A549 (cell line): ENCODE data around the gene TRIM27. TPM values are rescaled to one million over a fixed set of nuclear protein-coding genes. Genes with fewer than 3 reads are reported as not detected.
"Not testable (repeated sequence)": the region's sequence is repeated elsewhere in the genome, so short reads cannot be mapped to it uniquely, and the experiment has no call there.

Source experiments
- ATAC-seq, 2 experiments: fragments of 200-7000 bp in 1 of 2; fragments of >200 bp in 1 of 2; cut with Nextera tagmentation in 1 of 2; cut with Tn5 transposase in 1 of 2; 3 replicates each; pipeline versions ENCODE4 v1.8.0 to v1.9.1; 2018 to 2020; ENCODE audit warnings: mild to moderate bottlenecking in 1 of 2, moderate library complexity in 1 of 2
- CTCF ChIA-PET: fragments of 300-600 bp; sonication (Branson Sonifier 250); formaldehyde crosslinking; extraction: SDS; loops from one replicate; lab custom pipeline; 2021; ENCODE audit warnings: antibody characterized with exemption, inconsistent platforms; lab: Yijun Ruan, JAX
- POLR2A ChIA-PET: fragments of 350-600 bp; formaldehyde crosslinking; extraction: SDS; loops from one replicate; lab custom pipeline; 2021; ENCODE audit warnings: antibody characterized with exemption, inconsistent platforms; lab: Yijun Ruan, JAX
- DNase-seq, 2 experiments: peaks; one replicate each; pipeline versions ENCODE4 v3.0.0 to v3.0.0-alpha.2; 2011 to 2016; ENCODE audit warnings: low read depth in 1 of 2, low spot score in 1 of 2
- FAIRE-seq: peaks from 2 replicates; lab custom pipeline; 2011; peaks lifted over from hg19 to GRCh38; lab: Jason Lieb, UNC
- H3K27ac ChIP-seq, 2 experiments: fragments of >200 bp; sonication (Bioruptor Twin); formaldehyde crosslinking; 3 replicates each; pipeline ENCODE4 v1.5.1; 2016 to 2017
- H3K4me1 ChIP-seq: fragments of >200 bp; sonication (Bioruptor Twin); formaldehyde crosslinking; 3 replicates; pipeline ENCODE4 v1.6.1; 2016
- H3K4me2 ChIP-seq: fragments of >200 bp; sonication (Bioruptor Twin); formaldehyde crosslinking; 3 replicates; pipeline ENCODE4 v1.6.1; 2016
- H3K4me3 ChIP-seq: fragments of >200 bp; sonication (Bioruptor Twin); formaldehyde crosslinking; 3 replicates; pipeline ENCODE4 v1.5.1; 2016
- H3K9me3 ChIP-seq: fragments of >200 bp; sonication (Bioruptor Twin); formaldehyde crosslinking; 3 replicates; pipeline ENCODE4 v1.6.1; 2016
- BHLHE40 ChIP-seq: IDR thresholded peaks from 2 replicates; pipeline ENCODE4 v1.6.1; 2012; ENCODE audit warnings: low read depth, low read length, inconsistent platforms
- CBX2 ChIP-seq: fragments of 200-600 bp; sonication (generic); IDR thresholded peaks from 2 replicates; pipeline ENCODE4 v1.6.1; 2016; ENCODE audit warnings: low read depth, mild to moderate bottlenecking, borderline replicate concordance
- CBX8 ChIP-seq: fragments of 200-600 bp; sonication (generic); IDR thresholded peaks from 2 replicates; pipeline ENCODE4 v1.6.1; 2016
- CHD4 ChIP-seq: fragments of 200-600 bp; sonication (generic); IDR thresholded peaks from 2 replicates; pipeline ENCODE4 v1.6.1; 2016; ENCODE audit warnings: antibody characterized with exemption, mild to moderate bottlenecking, borderline replicate concordance
- E2F6 ChIP-seq: IDR thresholded peaks from 2 replicates; pipeline ENCODE4 v1.6.1; 2012; ENCODE audit warnings: low read depth, borderline replicate concordance
- EHF ChIP-seq: fragments of 250-450 bp; sonication (Bioruptor Pico); IDR thresholded peaks from 2 replicates; pipeline ENCODE4 v1.5.0; 2020; ENCODE audit warnings: mild to moderate bottlenecking
- EHMT2 ChIP-seq: fragments of 200-600 bp; sonication (generic); IDR thresholded peaks from 2 replicates; pipeline ENCODE4 v1.6.1; 2016; ENCODE audit warnings: antibody characterized with exemption, low read depth, mild to moderate bottlenecking, moderate library complexity
- ELK1 ChIP-seq: fragments of 150-350 bp; IDR thresholded peaks from 2 replicates; pipeline ENCODE4 v1.6.1; 2014; ENCODE audit warnings: low read depth, mild to moderate bottlenecking, low read length
- ESRRA ChIP-seq: fragments of 150-350 bp; IDR thresholded peaks from 2 replicates; pipeline ENCODE4 v1.6.1; 2014; ENCODE audit warnings: mild to moderate bottlenecking, low read length, borderline replicate concordance
- HEYL ChIP-seq: fragments of 250-450 bp; sonication (Bioruptor Pico); IDR thresholded peaks from 2 replicates; pipeline ENCODE4 v1.8.0; 2021; ENCODE audit warnings: mild to moderate bottlenecking, moderate library complexity
- HOXB13 ChIP-seq: fragments of 250-450 bp; sonication (Bioruptor Pico); IDR thresholded peaks from 2 replicates; pipeline ENCODE4 v1.5.0; 2020; ENCODE audit warnings: low read depth, mild to moderate bottlenecking, moderate library complexity
- JUN ChIP-seq, 2 experiments: fragments of >200 bp; sonication (Bioruptor Twin); formaldehyde crosslinking; IDR thresholded peaks; 2 replicates in 1 of 2; 3 replicates in 1 of 2; pipeline ENCODE4 v1.6.1; 2016 to 2017
- JUNB ChIP-seq: fragments of >200 bp; sonication (Bioruptor Twin); formaldehyde crosslinking; IDR thresholded peaks from 2 replicates; pipeline ENCODE4 v1.6.1; 2016
- MAFK ChIP-seq: fragments of 450-650 bp; IDR thresholded peaks from 2 replicates; pipeline ENCODE4 v1.6.1; 2014; ENCODE audit not compliant: partially characterized antibody
- MYC ChIP-seq: IDR thresholded peaks from 2 replicates; pipeline ENCODE4 v1.6.1; 2012; ENCODE audit warnings: mild to moderate bottlenecking, inconsistent platforms, low read length, improper control_type of control experiment, borderline replicate concordance
- PBX3 ChIP-seq: IDR thresholded peaks from 2 replicates; pipeline ENCODE4 v1.6.1; 2012
- PHF8 ChIP-seq: fragments of 200-600 bp; sonication (generic); IDR thresholded peaks from 2 replicates; pipeline ENCODE4 v1.6.1; 2016; ENCODE audit warnings: low read depth, mild to moderate bottlenecking, antibody characterized with exemption, moderate library complexity, borderline replicate concordance
- POLR2A ChIP-seq: IDR thresholded peaks from 2 replicates; pipeline ENCODE4 v1.6.1; 2012; ENCODE audit warnings: mild to moderate bottlenecking, low read length
- POLR2AphosphoS2 ChIP-seq: conservative IDR thresholded peaks from 2 replicates; pipeline ENCODE4 v1.6.1; 2012; ENCODE audit warnings: low read length, improper control_type of control experiment, inconsistent platforms
- RARB ChIP-seq: fragments of 250-450 bp; sonication (Bioruptor Pico); IDR thresholded peaks from 2 replicates; pipeline ENCODE4 v1.8.0; 2021; ENCODE audit warnings: mild to moderate bottlenecking, moderate library complexity
- RNF2 ChIP-seq: fragments of 200-600 bp; sonication (generic); IDR thresholded peaks from 2 replicates; pipeline ENCODE4 v1.6.1; 2016; ENCODE audit warnings: low read depth, mild to moderate bottlenecking, antibody characterized with exemption, moderate library complexity, borderline replicate concordance
- SREBF2 ChIP-seq: fragments of 450-650 bp; IDR thresholded peaks from 2 replicates; pipeline ENCODE4 v1.6.1; 2014; ENCODE audit warnings: mild to moderate bottlenecking, moderate library complexity
- TFCP2L1 ChIP-seq: fragments of 250-450 bp; sonication (Bioruptor Pico); IDR thresholded peaks from 2 replicates; pipeline ENCODE4 v1.5.0; 2021; ENCODE audit warnings: mild to moderate bottlenecking
- TP53 ChIP-seq: fragments of 250-450 bp; sonication (Bioruptor Pico); IDR thresholded peaks from 2 replicates; pipeline ENCODE4 v1.5.0; 2021; ENCODE audit warnings: mild to moderate bottlenecking, moderate library complexity
- USF2 ChIP-seq: fragments of 450-650 bp; IDR thresholded peaks from 2 replicates; pipeline ENCODE4 v1.6.1; 2014; ENCODE audit warnings: antibody characterized with exemption
- ZNF302 ChIP-seq: fragments of 250-450 bp; sonication (Bioruptor Pico); IDR thresholded peaks from 2 replicates; pipeline ENCODE4 v1.9.0; 2021; ENCODE audit warnings: inconsistent platforms, mild to moderate bottlenecking, moderate library complexity
- WGBS: methylation state at CpG from one replicate; pipeline ENCODE4 v1.1.6; 2017; ENCODE audit errors: missing lambda C conversion rate; 5-methylcytosine and 5-hydroxymethylcytosine counted together
- polyA plus RNA-seq, 4 experiments: library from polyadenylated mRNA; depleted of rRNA in 3 of 4; stranded (reverse); fragments of >200 nt; fragmentation: RNase III in 1 of 4; extraction: RNeasy Plus Mini Kit Qiagen cat#74134 plus additional on column Dnase treatment in 1 of 4; gene quantifications; 2 replicates in 3 of 4; 3 replicates in 1 of 4; pipeline ENCODE4 v1.2.3, GENCODE V29; 2011 to 2017

TRIM27 gene
- polyA plus RNA-seq, 2 of the 4 experiments (the other 2 are of a cell fraction) = 27.8 to 50.1 TPM

- 71% methylated on average over 7 of the region's 7 CpGs for WGBS
- FAIRE-seq (no peak), ATAC-seq (no peak), DNase-seq (no peak)
- CTCF ChIA-PET = no interaction called here
- Histone ChIP-seq H3K4me1 (no peaks in the 10 kb centered on the region), H3K4me2 (no peak overlapping the region), H3K4me3 (no peak overlapping the region), H3K27ac (no peak overlapping the region), H3K9me3 (no peaks in the 10 kb centered on the region)
- no peak for TF ChIP-seq RNF2
- TF ChIP-seq PBX3 = no peak
- TF ChIP-seq POLR2AphosphoS2 = no peak
- TF ChIP-seq POLR2A = no peak
- no peak for TF ChIP-seq BHLHE40
- TF ChIP-seq ELK1 = no peak
- no peak for TF ChIP-seq HEYL (CRISPR knock-in tag)
- no peak for TF ChIP-seq RARB
- no peak for TF ChIP-seq EHF
- no peak for TF ChIP-seq TFCP2L1
- no peak for TF ChIP-seq MYC
- no peak for TF ChIP-seq JUN (IDR thresholded peaks at IDR 0.05)
- TF ChIP-seq MAFK = no peak
- TF ChIP-seq CBX8 = no peak
- no peak for TF ChIP-seq ESRRA
- TF ChIP-seq HOXB13 (CRISPR knock-in tag) = no peak
- TF ChIP-seq SREBF2 = no peak
- TF ChIP-seq TP53 = no peak
- no peak for TF ChIP-seq USF2
- POLR2A ChIA-PET = no interaction called here
Measured at GRCh38 chr6:28933069-28933468, 9.3 kb upstream of the TRIM27 start.

GRCh38 chr6:28929887-28930620 lies 6.3 kb upstream of the TRIM27 start:
- no peak for ATAC-seq
- no peak for TF ChIP-seq ZNF302 (CRISPR knock-in tag)
- no peak for TF ChIP-seq CBX2
- TF ChIP-seq E2F6 = no peak
- TF ChIP-seq JUNB = no peak
- no peak for TF ChIP-seq PHF8
- TF ChIP-seq CHD4 = no peak
- TF ChIP-seq ESRRA = no peak
- no peak for TF ChIP-seq EHMT2
- FAIRE-seq = no peak
- 60% methylated on average over 3 of the region's 3 CpGs for WGBS
- ChIA-PET CTCF (no interaction called here), POLR2A (interaction anchor here (0.6 kb wide), 1 partner anchor 221 kb away, joined by 3 read pairs; no protein-coding TSS in a partner anchor)
- DNase-seq = no peak
- no peak overlapping the region for H3K4me3 ChIP-seq
- no peaks in the 10 kb centered on the region for H3K4me1 ChIP-seq
- no peak overlapping the region for H3K27ac ChIP-seq
- no peak overlapping the region for H3K4me2 ChIP-seq
- H3K9me3 ChIP-seq = no peaks in the 10 kb centered on the region

- not testable (repeated sequence) for H3K9me3 ChIP-seq, DNase-seq, ATAC-seq, H3K4me2 ChIP-seq, H3K4me1 ChIP-seq, FAIRE-seq, H3K27ac ChIP-seq, H3K4me3 ChIP-seq
- ChIA-PET CTCF (interaction anchor here (1.1 kb wide), 1 partner anchor 9 kb away, joined by 3 read pairs; no protein-coding TSS in a partner anchor), POLR2A (interaction anchor here (0.6 kb wide), 1 partner anchor 221 kb away, joined by 3 read pairs; no protein-coding TSS in a partner anchor)
- 74% methylated on average over 11 of the region's 11 CpGs for WGBS
Measured at GRCh38 chr6:28929339-28929738, 5.6 kb upstream of the TRIM27 start.
